B cell (primary cell): ENCODE results near the gene IPO11. TPM values are rescaled to one million over a fixed set of nuclear protein-coding genes. Genes with fewer than 3 reads are reported as not detected.

Experiments used
- ATAC-seq: fragments of 200-7000 bp; cut with Tn5 transposase; one replicate; pipeline ENCODE4 v1.10.0; 2021; ENCODE audit warnings: low read depth, mild to moderate bottlenecking, moderate number of reproducible peaks, moderate library complexity
- CTCF ChIA-PET: fragments of 350-600 bp; sonication (Branson Sonifier 250); formaldehyde crosslinking; loops from one replicate; lab custom pipeline; 2021; ENCODE audit warnings: antibody characterized with exemption, inconsistent platforms; lab: Charles Lee
- POLR2A ChIA-PET: fragments of 350-600 bp; sonication (Branson Sonifier 250); formaldehyde crosslinking; loops from one replicate; lab custom pipeline; 2021; ENCODE audit warnings: antibody characterized with exemption; lab: Charles Lee
- DNase-seq: peaks from one replicate; pipeline ENCODE4 v3.0.0; 2013
- H2AFZ ChIP-seq: 2 replicates; pipeline ENCODE4 v1.6.1; 2012; ENCODE audit warnings: mild to moderate bottlenecking, low read depth, low read length; ENCODE audit not compliant: insufficient read depth, poor library complexity, severe bottlenecking
- H3K27ac ChIP-seq, 2 donors: 1 replicate in 1 of 2; 2 replicates in 1 of 2; pipeline ENCODE4 v1.5.1; 2012 to 2013; ENCODE audit warnings: low read length in 2 of 2, mild to moderate bottlenecking in 2 of 2, moderate library complexity in 1 of 2
- H3K27me3 ChIP-seq, 4 experiments: fragments of 200-600 bp in 1 of 4; sonication (generic) in 1 of 4; replicated peaks in 1 of 4; 1 replicate in 2 of 4; 2 replicates in 2 of 4; pipeline versions ENCODE4 v1.6.1 to v1.7.0; 2013 to 2016; ENCODE audit warnings: low read length in 3 of 4, mild to moderate bottlenecking in 2 of 4, mixed read lengths in 1 of 4, moderate library complexity in 1 of 4; ENCODE audit not compliant: insufficient read depth in 4 of 4, control insufficient read depth in 3 of 4; ENCODE audit errors: control extremely low read depth in 1 of 4
- H3K36me3 ChIP-seq, 2 experiments: replicated peaks in 1 of 2; 1 replicate in 1 of 2; 2 replicates in 1 of 2; pipeline versions ENCODE4 v1.6.1 to v1.7.1; 2013; ENCODE audit warnings: low read length in 1 of 2; ENCODE audit not compliant: insufficient read depth in 2 of 2, control insufficient read depth in 1 of 2; ENCODE audit errors: control extremely low read depth in 1 of 2, extremely low read depth in 1 of 2
- H3K4me1 ChIP-seq, 2 donors: fragments of 200-600 bp in 1 of 2; sonication (generic) in 1 of 2; 1 replicate in 1 of 2; 2 replicates in 1 of 2; pipeline versions ENCODE4 v1.5.1 to v1.6.1; 2013 to 2017; ENCODE audit warnings: low read length in 2 of 2; ENCODE audit not compliant: control insufficient read depth in 2 of 2, insufficient read depth in 2 of 2
- H3K4me2 ChIP-seq: replicated peaks from 2 replicates; pipeline ENCODE3; 2012; ENCODE audit warnings: mild to moderate bottlenecking, low read depth, low read length; ENCODE audit not compliant: poor library complexity, severe bottlenecking
- H3K4me3 ChIP-seq, 5 experiments: fragments of 200-600 bp in 1 of 5; sonication (generic) in 1 of 5; 1 replicate in 3 of 5; 2 replicates in 2 of 5; pipeline versions ENCODE4 v1.5.1 to v1.7.0; 2011 to 2016; ENCODE audit warnings: low read length in 4 of 5, mild to moderate bottlenecking in 4 of 5, low read depth in 2 of 5, control low read depth in 1 of 5, moderate library complexity in 1 of 5; ENCODE audit not compliant: insufficient read depth in 1 of 5; ENCODE audit errors: control extremely low read depth in 1 of 5, extremely low read depth in 1 of 5
- H3K79me2 ChIP-seq: fragments of 200-600 bp; sonication (generic); one replicate; pipeline ENCODE4 v1.6.0; 2016; ENCODE audit warnings: low read length; ENCODE audit not compliant: control insufficient read depth, insufficient read depth
- H3K9ac ChIP-seq: fragments of 200-600 bp; sonication (generic); 2 replicates; pipeline ENCODE4 v1.6.1; 2017; ENCODE audit warnings: mild to moderate bottlenecking, low read length, moderate library complexity
- H3K9me3 ChIP-seq, 3 donors: one replicate each; pipeline versions ENCODE4 v1.6.1 to v1.7.1; 2013; ENCODE audit warnings: low read length in 2 of 3; ENCODE audit not compliant: control insufficient read depth in 2 of 3, insufficient read depth in 1 of 3; ENCODE audit errors: control extremely low read depth in 1 of 3
- H4K20me1 ChIP-seq: 2 replicates; pipeline ENCODE4 v1.6.0; 2012; ENCODE audit warnings: mild to moderate bottlenecking, low read length; ENCODE audit not compliant: insufficient read depth, control insufficient read depth, poor library complexity, severe bottlenecking
- H3K27ac Mint-ChIP-seq: one replicate; pipeline ENCODE4 v1.8.0; 2021; ENCODE audit warnings: mixed read lengths
- H3K27me3 Mint-ChIP-seq: one replicate; pipeline ENCODE4 v1.8.0; 2021; ENCODE audit warnings: mixed read lengths
- H3K4me1 Mint-ChIP-seq: one replicate; pipeline ENCODE4 v1.8.0; 2021; ENCODE audit warnings: mixed read lengths
- H3K4me3 Mint-ChIP-seq: one replicate; pipeline ENCODE4 v1.8.0; 2021; ENCODE audit warnings: mixed read lengths
- H3K9me3 Mint-ChIP-seq: one replicate; pipeline ENCODE4 v1.8.0; 2022; ENCODE audit warnings: mixed read lengths; ENCODE audit not compliant: insufficient read depth
- EZH2 ChIP-seq: IDR thresholded peaks from 2 replicates; pipeline ENCODE4 v1.6.1; 2012; ENCODE audit warnings: borderline replicate concordance, low read depth, mild to moderate bottlenecking, moderate library complexity, low read length; ENCODE audit not compliant: insufficient read depth, poor library complexity, severe bottlenecking
- WGBS: methylation state at CpG from one replicate; pipeline ENCODE4 v1.1.5; 2013; ENCODE audit warnings: missing lambda C conversion rate; ENCODE audit not compliant: insufficient coverage; 5-methylcytosine and 5-hydroxymethylcytosine counted together
- intact Hi-C: fragments of 100-400 bp; cut with micrococcal nuclease; formaldehyde crosslinking; loops from one replicate; pipeline ENCODE4 v1.10.0; 2022
- polyA plus RNA-seq: library from polyadenylated mRNA; depleted of rRNA; stranded (reverse); fragments of >200 nt; gene quantifications from 2 replicates; pipeline ENCODE4 v1.2.3, GENCODE V29; 2012
- total RNA-seq, 2 donors: library from RNA; stranded (reverse); fragments of 120-200 nt in 1 of 2; gene quantifications; 1 replicate in 1 of 2; 2 replicates in 1 of 2; pipeline versions ENCODE4 v1.2.3 to v1.2.4, GENCODE V29; 2013 to 2022
- TF ChIP-seq, protein P1 (sequence below): fragments of 200-600 bp; IDR thresholded peaks from one replicate; pipeline ENCODE4 v1.8.0; 2022; ENCODE audit warnings: antibody characterized with exemption, mild to moderate bottlenecking

Gene IPO11
- total and polyA plus RNA-seq, 2 donors (not counting 1 experiment from before 2014, with no cell fraction given): 3.8 to 37.4 TPM

DNA sequence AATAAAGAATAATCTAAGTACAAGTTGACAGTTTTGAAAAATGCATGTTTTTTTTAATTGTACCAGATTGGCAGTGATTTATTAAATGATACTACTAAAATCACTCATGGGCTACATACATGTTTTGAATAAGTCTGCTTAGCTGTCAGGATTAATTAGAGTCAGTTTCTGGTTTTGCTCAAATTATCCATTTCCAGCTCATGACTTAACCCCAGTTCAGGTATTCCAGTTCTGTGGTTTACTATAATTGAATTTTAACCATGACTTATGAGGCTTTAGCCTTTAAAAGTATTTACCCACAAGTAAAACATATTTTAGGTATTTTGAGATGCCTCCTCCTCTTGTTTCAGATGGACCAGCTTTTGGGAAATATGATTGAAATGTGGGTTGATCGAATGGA lies 148.2 kb downstream of the IPO11 start:
- DNase-seq (no peak), ATAC-seq (no peak)
- no peak overlapping the region for H3K4me3 Mint-ChIP-seq
- WGBS: no CpG with 5 or more reads among the region's 1 CpG
- TF ChIP-seq EZH2: no peak
- TF ChIP-seq, protein P1, sequence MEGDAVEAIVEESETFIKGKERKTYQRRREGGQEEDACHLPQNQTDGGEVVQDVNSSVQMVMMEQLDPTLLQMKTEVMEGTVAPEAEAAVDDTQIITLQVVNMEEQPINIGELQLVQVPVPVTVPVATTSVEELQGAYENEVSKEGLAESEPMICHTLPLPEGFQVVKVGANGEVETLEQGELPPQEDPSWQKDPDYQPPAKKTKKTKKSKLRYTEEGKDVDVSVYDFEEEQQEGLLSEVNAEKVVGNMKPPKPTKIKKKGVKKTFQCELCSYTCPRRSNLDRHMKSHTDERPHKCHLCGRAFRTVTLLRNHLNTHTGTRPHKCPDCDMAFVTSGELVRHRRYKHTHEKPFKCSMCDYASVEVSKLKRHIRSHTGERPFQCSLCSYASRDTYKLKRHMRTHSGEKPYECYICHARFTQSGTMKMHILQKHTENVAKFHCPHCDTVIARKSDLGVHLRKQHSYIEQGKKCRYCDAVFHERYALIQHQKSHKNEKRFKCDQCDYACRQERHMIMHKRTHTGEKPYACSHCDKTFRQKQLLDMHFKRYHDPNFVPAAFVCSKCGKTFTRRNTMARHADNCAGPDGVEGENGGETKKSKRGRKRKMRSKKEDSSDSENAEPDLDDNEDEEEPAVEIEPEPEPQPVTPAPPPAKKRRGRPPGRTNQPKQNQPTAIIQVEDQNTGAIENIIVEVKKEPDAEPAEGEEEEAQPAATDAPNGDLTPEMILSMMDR: no peak
- no peak overlapping the region for H3K4me3 ChIP-seq
- no peaks in the 10 kb centered on the region for H3K27me3 ChIP-seq
- no peaks in the 10 kb centered on the region for H4K20me1 ChIP-seq
- no peak overlapping the region for H3K27ac ChIP-seq
- H3K4me1 ChIP-seq: no peaks in the 10 kb centered on the region
- no peaks in the 10 kb centered on the region for H3K27me3 Mint-ChIP-seq
- H3K4me2 ChIP-seq: no peak overlapping the region
- H3K27ac Mint-ChIP-seq: no peak overlapping the region
- POLR2A ChIA-PET: no interaction called here
- H3K9me3 ChIP-seq: peaks cover 0 to 8% (median 0%) of the 10 kb centered on the region in 3 donors
- intact Hi-C loops: no loop called here
- H3K36me3 ChIP-seq: peaks cover 2 to 5% of the 10 kb centered on the region in 2 experiments
- H3K4me1 Mint-ChIP-seq: no peaks in the 10 kb centered on the region
- no peaks in the 10 kb centered on the region for H3K79me2 ChIP-seq
- CTCF ChIA-PET: no interaction called here
- H3K9me3 Mint-ChIP-seq: no peaks in the 10 kb centered on the region
- H3K9ac ChIP-seq: no peak overlapping the region
- H2AFZ ChIP-seq: no peak overlapping the region

- TF ChIP-seq, protein P1: no peak
- no peak for TF ChIP-seq EZH2
- no CpG with 5 or more reads among the region's 1 CpG for WGBS
- Histone ChIP-seq H3K27ac (no peak overlapping the region), H3K9me3 (peaks cover 0 to 16% (median 5%) of the 10 kb centered on the region in 3 donors), H3K79me2 (no peaks in the 10 kb centered on the region), H3K9ac (no peak overlapping the region), H3K4me3 (no peak overlapping the region), H3K27me3 (no peaks in the 10 kb centered on the region), H4K20me1 (no peaks in the 10 kb centered on the region), H2AFZ (no peak overlapping the region), H3K4me1 (no peaks in the 10 kb centered on the region), H3K36me3 (peaks cover 2 to 10% of the 10 kb centered on the region in 2 experiments), H3K4me2 (no peak overlapping the region)
- no peaks in the 10 kb centered on the region for H3K4me1 Mint-ChIP-seq
- intact Hi-C loops: no loop called here
- ChIA-PET CTCF (no interaction called here), POLR2A (no interaction called here)
- ATAC-seq (no peak), DNase-seq (no peak)
- H3K27me3 Mint-ChIP-seq: no peaks in the 10 kb centered on the region
- no peaks in the 10 kb centered on the region for H3K9me3 Mint-ChIP-seq
- no peak overlapping the region for H3K27ac Mint-ChIP-seq
- H3K4me3 Mint-ChIP-seq: no peak overlapping the region
These were observed 149.3 kb downstream of the IPO11 start for GRCh38 chr5:62561896-62562295.
